HepG2 (cell line): ENCODE data around the gene OPN3. TPM values are rescaled to one million over a fixed set of nuclear protein-coding genes. Genes with fewer than 3 reads are reported as not detected.
A peak's percentile ranks its signal among the peaks of the same experiment; 100 is the strongest.

Source experiments
- ATAC-seq: fragments of 200-7000 bp; cut with Tn5 transposase; 3 replicates; pipeline ENCODE4 v1.9.1; 2020; ENCODE audit warnings: mild to moderate bottlenecking, moderate library complexity
- BruUV-seq: library from RNA; stranded (reverse); fragments of 400-500 nt; replicated peaks from 2 replicates; lab custom pipeline; 2021; lab: Mats Ljungman, UMichigan
- CTCF ChIA-PET: fragments of 300-600 bp; formaldehyde crosslinking; extraction: SDS; loops from one replicate; lab custom pipeline; 2021; ENCODE audit warnings: low total read pairs, inconsistent platforms, low intra/inter-chr PET ratio; lab: Yijun Ruan, JAX
- POLR2A ChIA-PET: fragments of 350-600 bp; sonication (Branson Sonifier 250); formaldehyde crosslinking; loops from one replicate; lab custom pipeline; 2020; ENCODE audit warnings: antibody characterized with exemption, inconsistent platforms; lab: Yijun Ruan, JAX
- DNase-seq: peaks from one replicate; pipeline ENCODE4 v3.0.0-alpha.2; 2015; ENCODE audit warnings: low spot score
- FAIRE-seq: peaks from 3 replicates; lab custom pipeline; 2011; peaks lifted over from hg19 to GRCh38; lab: Jason Lieb, UNC
- H2AFZ ChIP-seq: one replicate; pipeline ENCODE4 v1.6.1; 2011; ENCODE audit warnings: low read length, inconsistent platforms
- H3K27ac ChIP-seq: fragments of 300-600 bp; 3 replicates; pipeline ENCODE4 v1.8.0; 2011; ENCODE audit warnings: mixed run types, mild to moderate bottlenecking, mixed read lengths, low read length, inconsistent platforms; ENCODE audit not compliant: insufficient read depth; ENCODE audit errors: extremely low read length
- H3K27me3 ChIP-seq, 2 experiments: fragments of 200-600 bp in 1 of 2; 2 replicates in 1 of 2; 3 replicates in 1 of 2; pipeline versions ENCODE4 v1.6.0 to v1.8.0; 2011; ENCODE audit warnings: low read length in 2 of 2, mild to moderate bottlenecking in 2 of 2, moderate library complexity in 2 of 2, inconsistent platforms in 1 of 2; ENCODE audit not compliant: insufficient read depth in 2 of 2, control insufficient read depth in 1 of 2
- H3K36me3 ChIP-seq, 2 experiments: fragments of 200-600 bp in 1 of 2; replicated peaks in 1 of 2; 2 replicates in 1 of 2; 3 replicates in 1 of 2; pipeline versions ENCODE4 v1.5.1 to v1.8.0; 2011; ENCODE audit warnings: low read length in 2 of 2, inconsistent platforms in 1 of 2; ENCODE audit not compliant: insufficient read depth in 2 of 2, control insufficient read depth in 1 of 2
- H3K4me1 ChIP-seq: 2 replicates; pipeline ENCODE4 v1.5.1; 2012; ENCODE audit warnings: low read length, inconsistent platforms; ENCODE audit not compliant: insufficient read depth
- H3K4me2 ChIP-seq: 2 replicates; pipeline ENCODE4 v1.6.0; 2011; ENCODE audit warnings: low read depth, low read length, inconsistent platforms
- H3K4me3 ChIP-seq, 3 experiments: fragments of 200-600 bp in 1 of 3; sonication (generic), shearing (Covaris generic) in 1 of 3; replicated peaks in 1 of 3; 2 replicates each; pipeline ENCODE4 v1.5.1; 2011 to 2016; ENCODE audit warnings: low read length in 3 of 3, inconsistent platforms in 2 of 3, low read depth in 2 of 3, mild to moderate bottlenecking in 2 of 3, control low read depth in 1 of 3, mixed read lengths in 1 of 3; ENCODE audit not compliant: insufficient read depth in 1 of 3
- H3K79me2 ChIP-seq: one replicate; pipeline ENCODE4 v1.6.1; 2011; ENCODE audit warnings: low read length, inconsistent platforms; ENCODE audit not compliant: insufficient read depth
- H3K9ac ChIP-seq: 2 replicates; pipeline ENCODE4 v1.6.0; 2011; ENCODE audit warnings: mild to moderate bottlenecking, low read depth, low read length, inconsistent platforms; ENCODE audit not compliant: insufficient read depth
- H3K9me3 ChIP-seq: 2 replicates; pipeline ENCODE4 v1.5.1; 2012; ENCODE audit warnings: mild to moderate bottlenecking, low read length
- H4K20me1 ChIP-seq: 2 replicates; pipeline ENCODE4 v1.6.0; 2011; ENCODE audit warnings: inconsistent platforms, mild to moderate bottlenecking, low read length, moderate library complexity; ENCODE audit not compliant: insufficient read depth
- ATAD3A ChIP-seq: sonication (generic); formaldehyde crosslinking; IDR thresholded peaks from 2 replicates; pipeline ENCODE4 v1.4.0; 2020; ENCODE audit warnings: missing genetic modification reagents
- CEBPB ChIP-seq: IDR thresholded peaks from 2 replicates; pipeline ENCODE4 v1.6.1; 2011; ENCODE audit warnings: low read depth, low read length, improper control_type of control experiment, borderline replicate concordance
- HNF4A ChIP-seq: sonication (generic); formaldehyde crosslinking; IDR thresholded peaks from 2 replicates; pipeline ENCODE4 v1.4.0; 2020; ENCODE audit warnings: missing genetic modification reagents
- HNF4G ChIP-seq, 2 experiments: sonication (generic) in 1 of 2; formaldehyde crosslinking in 1 of 2; IDR thresholded peaks; 2 replicates each; pipeline versions ENCODE4 v1.4.0 to v1.6.1; 2011 to 2020; ENCODE audit warnings: borderline replicate concordance in 2 of 2, low read depth in 2 of 2, mild to moderate bottlenecking in 2 of 2, low read length in 1 of 2, missing genetic modification reagents in 1 of 2, moderate library complexity in 1 of 2
- NAIF1 ChIP-seq: sonication (generic); formaldehyde crosslinking; IDR thresholded peaks from 2 replicates; pipeline ENCODE4 v1.5.0; 2020; ENCODE audit warnings: mild to moderate bottlenecking, missing genetic modification reagents, borderline replicate concordance
- RFXAP ChIP-seq: sonication (generic); formaldehyde crosslinking; IDR thresholded peaks from 2 replicates; pipeline ENCODE4 v1.4.0; 2020; ENCODE audit warnings: missing genetic modification reagents, borderline replicate concordance
- WGBS: methylation state at CpG from one replicate; pipeline ENCODE4 v1.1.6; 2017; ENCODE audit warnings: low lambda C conversion rate; 5-methylcytosine and 5-hydroxymethylcytosine counted together
- in situ Hi-C: cut with HindIII; loops from 2 replicates; pipeline ENCODE4 v1.10.0; 2017; ENCODE audit warnings: low pct_unique_long_range_greater_than_20kb; ENCODE audit not compliant: extremely low pct_ligation_motif_present
- intact Hi-C: fragments of 100-400 bp; cut with micrococcal nuclease; formaldehyde crosslinking; loops from one replicate; pipeline ENCODE4 v1.10.0; 2022; ENCODE audit not compliant: unreplicated experiment
- polyA plus RNA-seq, 8 experiments: library from polyadenylated mRNA; depleted of rRNA in 3 of 8; stranded (reverse) in 7 of 8; unstranded in 1 of 8; fragments of >200 nt; fragmentation: Illumina TruSeq in 4 of 8; extraction: Trizol in 4 of 8; gene quantifications; 2 replicates each; pipeline versions ENCODE4 v1.2.1 to v1.2.3, GENCODE V29; 2011 to 2016; ENCODE audit warnings: low read depth in 4 of 8, missing spikeins in 1 of 8, mixed read lengths in 1 of 8; ENCODE audit not compliant: insufficient read depth in 1 of 8
- total RNA-seq, 5 experiments: library from RNA; depleted of rRNA; stranded (reverse); fragments of >200 nt; fragmentation: Illumina TruSeq; extraction: Trizol; gene quantifications; 2 replicates each; pipeline ENCODE4 v1.2.3, GENCODE V29; 2016; ENCODE audit warnings: low read depth in 1 of 5
- TF ChIP-seq, protein P1 (sequence below): sonication (generic); formaldehyde crosslinking; IDR thresholded peaks from 2 replicates; pipeline ENCODE4 v1.5.0; 2020; ENCODE audit warnings: missing genetic modification reagents, mild to moderate bottlenecking, borderline replicate concordance
- TF ChIP-seq, protein P2 (sequence below): sonication (generic); formaldehyde crosslinking; IDR thresholded peaks from 2 replicates; pipeline ENCODE4 v1.4.0; 2020; ENCODE audit warnings: missing genetic modification reagents
- TF ChIP-seq, protein P3 (sequence below): sonication (generic); formaldehyde crosslinking; IDR thresholded peaks from 2 replicates; pipeline ENCODE4 v1.9.0; 2022; ENCODE audit warnings: missing genetic modification reagents, mild to moderate bottlenecking, borderline replicate concordance
- TF ChIP-seq, protein P4 (sequence below): sonication (generic); formaldehyde crosslinking; IDR thresholded peaks from 2 replicates; pipeline ENCODE4 v1.4.0; 2020; ENCODE audit warnings: missing genetic modification reagents

The OPN3 gene
- total and polyA plus RNA-seq, 2 of the 13 experiments (the other 11 are each of a cell fraction or from before 2014, with no cell fraction given): 17.4 to 23.0 TPM

DNA sequence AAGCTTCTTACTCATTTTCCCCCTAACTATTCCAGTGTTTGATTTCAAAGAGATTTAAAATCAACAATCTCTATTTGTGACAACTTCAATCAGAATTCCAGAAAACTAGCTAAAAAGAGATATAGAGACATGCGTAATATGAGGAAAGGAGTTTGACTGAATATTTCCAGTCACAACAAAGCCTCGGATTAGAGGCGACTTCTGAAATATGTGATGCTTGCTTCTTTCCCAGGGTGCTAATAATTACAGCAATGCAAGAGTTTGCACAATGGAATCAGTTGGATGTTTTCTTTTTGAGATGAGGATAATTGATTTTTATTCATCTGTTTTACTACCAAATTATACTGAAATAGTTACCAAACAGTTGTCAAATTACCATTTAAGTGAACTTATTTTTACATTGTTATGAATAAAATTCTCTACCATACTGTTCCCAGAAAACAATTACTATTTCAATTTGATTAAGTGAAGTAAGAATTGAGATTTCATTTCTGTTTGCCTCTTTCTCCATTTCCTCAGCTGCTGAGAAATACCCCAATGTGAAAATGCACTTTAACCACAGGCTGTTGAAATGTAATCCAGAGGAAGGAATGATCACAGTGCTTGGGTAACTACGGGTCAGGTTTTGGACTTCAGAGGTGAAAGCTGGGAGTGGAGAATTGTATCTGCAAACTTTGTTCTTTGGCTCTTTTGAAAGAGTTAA is 79.9 kb downstream of the OPN3 start:
- DNase-seq (no peak), ATAC-seq (peak; percentile 71), FAIRE-seq (no peak)
- Histone ChIP-seq H3K79me2 (no peaks in the 10 kb centered on the region), H3K4me2 (no peak overlapping the region), H3K36me3 (no peaks in the 10 kb centered on the region), H3K9ac (no peak overlapping the region), H3K9me3 (no peaks in the 10 kb centered on the region), H3K27ac (no peak overlapping the region), H3K27me3 (no peaks in the 10 kb centered on the region), H2AFZ (no peak overlapping the region), H4K20me1 (no peaks in the 10 kb centered on the region), H3K4me1 (peaks cover 15% of the 10 kb centered on the region; the same call in 1 of the 2 replicates), H3K4me3 (no peak overlapping the region)
- BruUV-seq: no TSS peak
- in situ Hi-C loops: no loop called here
- ChIA-PET CTCF (no interaction called here), POLR2A (no interaction called here)
- TF ChIP-seq ATAD3A (no peak), HNF4A (CRISPR knock-in tag) (peak; percentile 36), HNF4G (IDR thresholded peaks at IDR 0.05; ENCODE audit: borderline replicate concordance, low read depth, low read length) (peak; percentile 31; the same call in 1 of the 2 replicates), HNF4G (CRISPR knock-in tag; IDR thresholded peaks at IDR 0.05; ENCODE audit: borderline replicate concordance, low read depth) (no peak)
- WGBS: 62% methylated on average over 4 of the region's 4 CpGs
- intact Hi-C loops: no loop called here

DNA sequence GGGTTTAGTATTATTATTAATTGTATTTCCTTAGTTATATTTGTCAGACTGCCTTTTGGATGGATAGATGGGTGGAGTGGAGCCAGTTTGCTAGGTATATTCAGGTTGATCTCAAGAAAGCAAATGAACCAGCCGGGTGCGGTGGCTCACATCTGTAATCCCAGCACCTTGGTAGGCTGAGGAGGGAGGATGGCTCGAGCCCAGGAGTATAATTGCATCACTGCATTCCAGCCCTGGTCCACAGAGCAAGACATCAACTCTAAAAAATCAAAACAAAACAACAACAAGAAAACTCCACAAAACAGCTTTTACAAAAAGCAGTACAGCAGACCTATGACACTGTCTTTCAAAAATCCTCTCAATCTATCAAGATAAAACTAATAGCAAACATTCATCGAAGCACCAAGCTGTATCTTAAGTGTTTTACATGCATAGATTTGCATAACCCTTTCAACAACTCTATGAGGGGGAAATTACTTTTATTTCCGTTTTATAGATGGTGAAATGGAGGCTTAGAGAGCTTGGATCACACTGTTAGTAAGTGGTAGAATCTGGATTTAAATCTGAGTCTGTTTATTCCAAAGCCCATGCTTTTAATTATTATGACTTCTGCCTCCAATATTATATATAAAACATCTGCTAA is 82.5 kb downstream of the OPN3 start:
- Histone ChIP-seq H3K4me3 (no peak overlapping the region), H3K36me3 (no peaks in the 10 kb centered on the region), H3K27ac (no peak overlapping the region), H3K4me2 (no peak overlapping the region), H3K4me1 (peaks cover 15% of the 10 kb centered on the region; the same call in 1 of the 2 replicates), H2AFZ (no peak overlapping the region), H3K79me2 (no peaks in the 10 kb centered on the region), H3K9ac (no peak overlapping the region), H3K9me3 (no peaks in the 10 kb centered on the region), H3K27me3 (no peaks in the 10 kb centered on the region), H4K20me1 (no peaks in the 10 kb centered on the region)
- FAIRE-seq (no peak), ATAC-seq (no peak), DNase-seq (no peak)
- in situ Hi-C loops (no loop called here), intact Hi-C loops (no loop called here)
- POLR2A ChIA-PET: no interaction called here
- 35% methylated on average over 5 of the region's 5 CpGs for WGBS
- no TSS peak for BruUV-seq
- CTCF ChIA-PET: no interaction called here
- TF ChIP-seq, protein P1, sequence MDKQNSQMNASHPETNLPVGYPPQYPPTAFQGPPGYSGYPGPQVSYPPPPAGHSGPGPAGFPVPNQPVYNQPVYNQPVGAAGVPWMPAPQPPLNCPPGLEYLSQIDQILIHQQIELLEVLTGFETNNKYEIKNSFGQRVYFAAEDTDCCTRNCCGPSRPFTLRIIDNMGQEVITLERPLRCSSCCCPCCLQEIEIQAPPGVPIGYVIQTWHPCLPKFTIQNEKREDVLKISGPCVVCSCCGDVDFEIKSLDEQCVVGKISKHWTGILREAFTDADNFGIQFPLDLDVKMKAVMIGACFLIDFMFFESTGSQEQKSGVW: no peak
- TF ChIP-seq NAIF1 (CRISPR knock-in tag): no peak
- TF ChIP-seq, protein P2, sequence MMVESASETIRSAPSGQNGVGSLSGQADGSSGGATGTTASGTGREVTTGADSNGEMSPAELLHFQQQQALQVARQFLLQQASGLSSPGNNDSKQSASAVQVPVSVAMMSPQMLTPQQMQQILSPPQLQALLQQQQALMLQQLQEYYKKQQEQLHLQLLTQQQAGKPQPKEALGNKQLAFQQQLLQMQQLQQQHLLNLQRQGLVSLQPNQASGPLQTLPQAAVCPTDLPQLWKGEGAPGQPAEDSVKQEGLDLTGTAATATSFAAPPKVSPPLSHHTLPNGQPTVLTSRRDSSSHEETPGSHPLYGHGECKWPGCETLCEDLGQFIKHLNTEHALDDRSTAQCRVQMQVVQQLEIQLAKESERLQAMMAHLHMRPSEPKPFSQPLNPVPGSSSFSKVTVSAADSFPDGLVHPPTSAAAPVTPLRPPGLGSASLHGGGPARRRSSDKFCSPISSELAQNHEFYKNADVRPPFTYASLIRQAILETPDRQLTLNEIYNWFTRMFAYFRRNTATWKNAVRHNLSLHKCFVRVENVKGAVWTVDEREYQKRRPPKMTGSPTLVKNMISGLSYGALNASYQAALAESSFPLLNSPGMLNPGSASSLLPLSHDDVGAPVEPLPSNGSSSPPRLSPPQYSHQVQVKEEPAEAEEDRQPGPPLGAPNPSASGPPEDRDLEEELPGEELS (CRISPR knock-in tag): no peak
- TF ChIP-seq, protein P3, sequence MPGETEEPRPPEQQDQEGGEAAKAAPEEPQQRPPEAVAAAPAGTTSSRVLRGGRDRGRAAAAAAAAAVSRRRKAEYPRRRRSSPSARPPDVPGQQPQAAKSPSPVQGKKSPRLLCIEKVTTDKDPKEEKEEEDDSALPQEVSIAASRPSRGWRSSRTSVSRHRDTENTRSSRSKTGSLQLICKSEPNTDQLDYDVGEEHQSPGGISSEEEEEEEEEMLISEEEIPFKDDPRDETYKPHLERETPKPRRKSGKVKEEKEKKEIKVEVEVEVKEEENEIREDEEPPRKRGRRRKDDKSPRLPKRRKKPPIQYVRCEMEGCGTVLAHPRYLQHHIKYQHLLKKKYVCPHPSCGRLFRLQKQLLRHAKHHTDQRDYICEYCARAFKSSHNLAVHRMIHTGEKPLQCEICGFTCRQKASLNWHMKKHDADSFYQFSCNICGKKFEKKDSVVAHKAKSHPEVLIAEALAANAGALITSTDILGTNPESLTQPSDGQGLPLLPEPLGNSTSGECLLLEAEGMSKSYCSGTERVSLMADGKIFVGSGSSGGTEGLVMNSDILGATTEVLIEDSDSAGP (CRISPR knock-in tag): no peak
- TF ChIP-seq RFXAP (CRISPR knock-in tag): no peak
- TF ChIP-seq, protein P4, sequence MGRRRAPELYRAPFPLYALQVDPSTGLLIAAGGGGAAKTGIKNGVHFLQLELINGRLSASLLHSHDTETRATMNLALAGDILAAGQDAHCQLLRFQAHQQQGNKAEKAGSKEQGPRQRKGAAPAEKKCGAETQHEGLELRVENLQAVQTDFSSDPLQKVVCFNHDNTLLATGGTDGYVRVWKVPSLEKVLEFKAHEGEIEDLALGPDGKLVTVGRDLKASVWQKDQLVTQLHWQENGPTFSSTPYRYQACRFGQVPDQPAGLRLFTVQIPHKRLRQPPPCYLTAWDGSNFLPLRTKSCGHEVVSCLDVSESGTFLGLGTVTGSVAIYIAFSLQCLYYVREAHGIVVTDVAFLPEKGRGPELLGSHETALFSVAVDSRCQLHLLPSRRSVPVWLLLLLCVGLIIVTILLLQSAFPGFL (CRISPR knock-in tag): no peak
- TF ChIP-seq CEBPB: no peak
